Measurements from ENCODE around the gene FSIP2. TPM values are rescaled to one million over a fixed set of nuclear protein-coding genes. Genes with fewer than 3 reads are reported as not detected.

FSIP2 gene
- total and polyA plus RNA-seq, 2 donors (not counting 1 experiment from before 2014, with no cell fraction given): 0.01 to 0.54 TPM

GRCh38 chr2:185700883-185701282, 37.7 kb upstream of the FSIP2 start:
- no peak for TF ChIP-seq CTCF (IDR thresholded peaks at IDR 0.05)
- TF ChIP-seq EZH2 (IDR thresholded peaks at IDR 0.05; ENCODE audit: borderline replicate concordance, insufficient read depth, low read depth, low read length, poor library complexity, severe bottlenecking): no peak
- H2AFZ ChIP-seq (ENCODE audit: insufficient read depth, low read depth, low read length, poor library complexity, severe bottlenecking): no peak overlapping the region
- DNase-seq (no peak), ATAC-seq (ENCODE audit: low read depth) (no peak)
- intact Hi-C loops (cut with micrococcal nuclease): no loop called here
- H3K36me3 ChIP-seq (replicated peaks in 1 of 2; ENCODE audit: control extremely low read depth in 1 of 2, control insufficient read depth in 1 of 2, extremely low read depth in 1 of 2, insufficient read depth in 2 of 2, low read length in 1 of 2): no peaks in the 10 kb centered on the region
- POLR2A ChIA-PET: no interaction called here
- H3K4me3 ChIP-seq (ENCODE audit: control extremely low read depth in 1 of 5, extremely low read depth in 1 of 5, insufficient read depth in 1 of 5, low read depth in 2 of 5, low read length in 4 of 5): no peak overlapping the region
- H3K27ac Mint-ChIP-seq: no peak overlapping the region
- CTCF ChIA-PET: no interaction called here
- no peaks in the 10 kb centered on the region for H3K4me1 Mint-ChIP-seq
- H3K79me2 ChIP-seq (ENCODE audit: control insufficient read depth, insufficient read depth, low read length): no peaks in the 10 kb centered on the region
- no peaks in the 10 kb centered on the region for H3K9me3 ChIP-seq (ENCODE audit: control extremely low read depth in 1 of 3, control insufficient read depth in 2 of 3, insufficient read depth in 1 of 3, low read length in 2 of 3)
- WGBS (ENCODE audit: insufficient coverage): 79% methylated on average over 3 of the region's 4 CpGs
- no peak overlapping the region for H3K4me3 Mint-ChIP-seq
- H3K4me2 ChIP-seq (replicated peaks; ENCODE audit: low read depth, low read length, poor library complexity, severe bottlenecking): no peak overlapping the region
- H3K27me3 Mint-ChIP-seq: no peaks in the 10 kb centered on the region
- H3K27ac ChIP-seq (ENCODE audit: low read length in 2 of 2): no peak overlapping the region
- H4K20me1 ChIP-seq (ENCODE audit: control insufficient read depth, insufficient read depth, low read length, poor library complexity, severe bottlenecking): no peaks in the 10 kb centered on the region
- H3K27me3 ChIP-seq (replicated peaks in 1 of 4; ENCODE audit: control extremely low read depth in 1 of 4, control insufficient read depth in 3 of 4, insufficient read depth in 4 of 4, low read length in 3 of 4): no peaks in the 10 kb centered on the region
- no peaks in the 10 kb centered on the region for H3K4me1 ChIP-seq (ENCODE audit: control insufficient read depth in 2 of 2, insufficient read depth in 2 of 2, low read length in 2 of 2)
- no peak overlapping the region for H3K9ac ChIP-seq (ENCODE audit: low read length)
- H3K9me3 Mint-ChIP-seq (ENCODE audit: insufficient read depth): no peaks in the 10 kb centered on the region

GRCh38 chr2:185734658-185735057, 3.9 kb upstream of the FSIP2 start:
- peaks cover 0 to 10% (median 0%) of the 10 kb centered on the region in 4 experiments for H3K27me3 ChIP-seq (replicated peaks in 1 of 4; ENCODE audit: control extremely low read depth in 1 of 4, control insufficient read depth in 3 of 4, insufficient read depth in 4 of 4, low read length in 3 of 4)
- H3K9me3 Mint-ChIP-seq (ENCODE audit: insufficient read depth): peaks cover 2% of the 10 kb centered on the region
- no peak overlapping the region for H2AFZ ChIP-seq (ENCODE audit: insufficient read depth, low read depth, low read length, poor library complexity, severe bottlenecking)
- no peaks in the 10 kb centered on the region for H3K79me2 ChIP-seq (ENCODE audit: control insufficient read depth, insufficient read depth, low read length)
- H3K27me3 Mint-ChIP-seq: peaks cover 20% of the 10 kb centered on the region
- H3K4me2 ChIP-seq (replicated peaks; ENCODE audit: low read depth, low read length, poor library complexity, severe bottlenecking): no peak overlapping the region
- no peaks in the 10 kb centered on the region for H3K4me1 ChIP-seq (ENCODE audit: control insufficient read depth in 2 of 2, insufficient read depth in 2 of 2, low read length in 2 of 2)
- H3K27ac Mint-ChIP-seq: no peak overlapping the region
- DNase-seq (no peak), ATAC-seq (ENCODE audit: low read depth) (no peak)
- H3K9ac ChIP-seq (ENCODE audit: low read length): no peak overlapping the region
- no peak overlapping the region for H3K4me3 ChIP-seq (ENCODE audit: control extremely low read depth in 1 of 5, extremely low read depth in 1 of 5, insufficient read depth in 1 of 5, low read depth in 2 of 5, low read length in 4 of 5)
- H3K27ac ChIP-seq (ENCODE audit: low read length in 2 of 2): no peak overlapping the region
- peaks cover 4% of the 10 kb centered on the region for H3K4me1 Mint-ChIP-seq
- ChIA-PET POLR2A (no interaction called here), CTCF (no interaction called here)
- WGBS (ENCODE audit: insufficient coverage): no CpG with 5 or more reads among the region's 1 CpG
- H3K4me3 Mint-ChIP-seq: no peak overlapping the region
- H3K9me3 ChIP-seq (ENCODE audit: control extremely low read depth in 1 of 3, control insufficient read depth in 2 of 3, insufficient read depth in 1 of 3, low read length in 2 of 3): peaks cover 0 to 12% (median 0%) of the 10 kb centered on the region in 3 donors
- no peaks in the 10 kb centered on the region for H3K36me3 ChIP-seq (replicated peaks in 1 of 2; ENCODE audit: control extremely low read depth in 1 of 2, control insufficient read depth in 1 of 2, extremely low read depth in 1 of 2, insufficient read depth in 2 of 2, low read length in 1 of 2)
- intact Hi-C loops (cut with micrococcal nuclease): no loop called here
- TF ChIP-seq CTCF (IDR thresholded peaks at IDR 0.05) (no peak), EZH2 (IDR thresholded peaks at IDR 0.05; ENCODE audit: borderline replicate concordance, insufficient read depth, low read depth, low read length, poor library complexity, severe bottlenecking) (no peak)
- H4K20me1 ChIP-seq (ENCODE audit: control insufficient read depth, insufficient read depth, low read length, poor library complexity, severe bottlenecking): no peaks in the 10 kb centered on the region

Measured in B cell (primary cell).